K562 (cell line): Measurements from ENCODE around the gene ARMH1. TPM values are rescaled to one million over a fixed set of nuclear protein-coding genes. Genes with fewer than 3 reads are reported as not detected.

ENCODE experiments used
- ATAC-seq: fragments of 200-7000 bp; cut with Tn5 transposase; 3 replicates; pipeline ENCODE4 v1.9.1; 2020; ENCODE audit warnings: moderate library complexity
- BruUV-seq: library from RNA; stranded (reverse); fragments of 400-500 nt; replicated peaks from 2 replicates; lab custom pipeline; 2021; lab: Mats Ljungman, UMichigan
- CTCF ChIA-PET: fragments of 300-600 bp; formaldehyde crosslinking; extraction: SDS; loops from one replicate; lab custom pipeline; 2021; ENCODE audit warnings: low intra/inter-chr PET ratio; lab: Yijun Ruan, JAX
- POLR2A ChIA-PET: fragments of 300-600, 350-650 bp; sonication (Branson Sonifier 250); formaldehyde crosslinking; extraction: SDS; loops from one replicate; lab custom pipeline; 2021; ENCODE audit warnings: antibody characterized with exemption, inconsistent platforms; lab: Yijun Ruan, JAX
- DNase-seq, 4 experiments: peaks; one replicate each; pipeline versions ENCODE4 v3.0.0 to v3.0.0-alpha.2; 2011 to 2018; ENCODE audit warnings: low spot score in 3 of 4, mixed read lengths in 3 of 4; ENCODE audit errors: extremely low read depth in 1 of 4
- FAIRE-seq: peaks from 2 replicates; lab custom pipeline; 2011; peaks lifted over from hg19 to GRCh38; lab: Jason Lieb, UNC
- H2AFZ ChIP-seq: 2 replicates; pipeline ENCODE4 v1.6.0; 2011; ENCODE audit warnings: low read depth, low read length, control low read depth, inconsistent platforms
- H3K27ac ChIP-seq: fragments of 200-600 bp; 3 replicates; pipeline ENCODE4 v1.8.0; 2011; ENCODE audit warnings: low read depth, mild to moderate bottlenecking, control low read depth, inconsistent platforms, low read length, moderate library complexity, mixed read lengths; ENCODE audit errors: extremely low read depth
- H3K27me3 ChIP-seq, 2 experiments: fragments of 300-600 bp in 1 of 2; 2 replicates in 1 of 2; 3 replicates in 1 of 2; pipeline versions ENCODE4 v1.6.0 to v1.8.0; 2011; ENCODE audit warnings: inconsistent platforms in 2 of 2, low read length in 2 of 2, mild to moderate bottlenecking in 1 of 2, mixed read lengths in 1 of 2, moderate library complexity in 1 of 2; ENCODE audit not compliant: control insufficient read depth in 2 of 2, insufficient read depth in 2 of 2
- H3K36me3 ChIP-seq: fragments of 300-600 bp; 3 replicates; pipeline ENCODE4 v1.8.0; 2011; ENCODE audit warnings: mild to moderate bottlenecking, low read length, inconsistent platforms; ENCODE audit not compliant: control insufficient read depth, insufficient read depth
- H3K4me1 ChIP-seq, 2 experiments: fragments of 200-600 bp in 1 of 2; replicated peaks in 1 of 2; 2 replicates in 1 of 2; 3 replicates in 1 of 2; pipeline versions ENCODE4 v1.5.1 to v1.8.0; 2011; ENCODE audit warnings: inconsistent platforms in 2 of 2, low read length in 2 of 2, mild to moderate bottlenecking in 1 of 2, mixed read lengths in 1 of 2, moderate library complexity in 1 of 2; ENCODE audit not compliant: control insufficient read depth in 2 of 2, insufficient read depth in 2 of 2
- H3K4me2 ChIP-seq: 2 replicates; pipeline ENCODE4 v1.6.1; 2011; ENCODE audit warnings: low read length, control low read depth, inconsistent platforms, mixed read lengths; ENCODE audit not compliant: insufficient read depth
- H3K4me3 ChIP-seq: fragments of 200-600 bp; sonication (generic), shearing (Covaris generic); 2 replicates; pipeline ENCODE4 v1.5.1; 2016; ENCODE audit warnings: control low read depth, inconsistent platforms
- H3K79me2 ChIP-seq: fragments of 200-600 bp; 3 replicates; pipeline ENCODE4 v1.8.0; 2011; ENCODE audit warnings: low read length, inconsistent platforms; ENCODE audit not compliant: control insufficient read depth, insufficient read depth
- H3K9ac ChIP-seq, 2 experiments: 2 replicates each; pipeline versions ENCODE4 v1.6.0 to v1.6.1; 2011; ENCODE audit warnings: low read depth in 2 of 2, low read length in 2 of 2, control low read depth in 1 of 2, inconsistent platforms in 1 of 2, mild to moderate bottlenecking in 1 of 2, mixed read lengths in 1 of 2; ENCODE audit not compliant: insufficient read depth in 1 of 2
- H3K9me1 ChIP-seq: one replicate; pipeline ENCODE4 v1.6.0; 2011; ENCODE audit warnings: inconsistent platforms, mild to moderate bottlenecking, low read length, moderate library complexity; ENCODE audit not compliant: control insufficient read depth, insufficient read depth
- H3K9me3 ChIP-seq: replicated peaks from 2 replicates; pipeline ENCODE4 v1.5.1; 2011; ENCODE audit warnings: low read depth, low read length, inconsistent platforms; ENCODE audit not compliant: control insufficient read depth, insufficient read depth
- H4K20me1 ChIP-seq: replicated peaks from 2 replicates; pipeline ENCODE4 v1.6.1; 2011; ENCODE audit warnings: low read length, inconsistent platforms, mixed read lengths; ENCODE audit not compliant: control insufficient read depth, insufficient read depth
- CBFA2T3 ChIP-seq: fragments of 450-650 bp; IDR thresholded peaks from 2 replicates; pipeline ENCODE4 v1.6.1; 2017
- CEBPB ChIP-seq: fragments of 450-650 bp; IDR thresholded peaks from 2 replicates; pipeline ENCODE4 v1.6.1; 2016; ENCODE audit warnings: missing genetic modification characterization, missing compliant biosample characterization
- CHD2 ChIP-seq: IDR thresholded peaks from 2 replicates; pipeline ENCODE4 v1.6.1; 2011; ENCODE audit warnings: low read depth, low read length
- CTBP1 ChIP-seq: fragments of 450-650 bp; IDR thresholded peaks from 2 replicates; pipeline ENCODE4 v1.6.1; 2016; ENCODE audit warnings: borderline replicate concordance
- DPF2 ChIP-seq: fragments of 450-650 bp; IDR thresholded peaks from 2 replicates; pipeline ENCODE4 v1.6.1; 2016
- EGR1 ChIP-seq: fragments of 450-650 bp; conservative IDR thresholded peaks from 2 replicates; pipeline ENCODE4 v1.6.1; 2017; ENCODE audit warnings: mild to moderate bottlenecking
- GATA2 ChIP-seq: sonication (generic); formaldehyde crosslinking; IDR thresholded peaks from 2 replicates; pipeline ENCODE4 v1.4.0; 2020; ENCODE audit warnings: mild to moderate bottlenecking, missing genetic modification reagents
- HDAC2 ChIP-seq: fragments of 450-650 bp; IDR thresholded peaks from 2 replicates; pipeline ENCODE4 v1.6.1; 2016; ENCODE audit warnings: mild to moderate bottlenecking
- HNRNPUL1 ChIP-seq: fragments of 200-400 bp; formaldehyde crosslinking; IDR thresholded peaks from 2 replicates; pipeline ENCODE4 v1.6.1; 2017; ENCODE audit warnings: low read length
- KDM1A ChIP-seq, 2 experiments: fragments of 450-650 bp; IDR thresholded peaks; 2 replicates each; pipeline ENCODE4 v1.6.1; 2016; ENCODE audit warnings: mild to moderate bottlenecking in 2 of 2
- KDM4B ChIP-seq, 2 experiments: fragments of 450-650 bp in 1 of 2; sonication (generic) in 1 of 2; IDR thresholded peaks; 2 replicates each; pipeline ENCODE4 v1.6.1; 2016 to 2017; ENCODE audit warnings: borderline replicate concordance in 2 of 2, antibody characterized with exemption in 1 of 2, low read depth in 1 of 2, mild to moderate bottlenecking in 1 of 2
- L3MBTL2 ChIP-seq: fragments of 450-650 bp; IDR thresholded peaks from 2 replicates; pipeline ENCODE4 v1.6.1; 2016; ENCODE audit warnings: mild to moderate bottlenecking, moderate library complexity
- NCOR1 ChIP-seq: fragments of 450-650 bp; IDR thresholded peaks from 2 replicates; pipeline ENCODE4 v1.6.1; 2016; ENCODE audit warnings: mild to moderate bottlenecking, moderate library complexity
- NFIC ChIP-seq: fragments of 450-650 bp; IDR thresholded peaks from 2 replicates; pipeline ENCODE4 v1.6.1; 2017; ENCODE audit warnings: mild to moderate bottlenecking, inconsistent platforms
- RBM22 ChIP-seq: fragments of 200-400 bp; formaldehyde crosslinking; IDR thresholded peaks from 2 replicates; pipeline ENCODE4 v1.6.1; 2018; ENCODE audit warnings: low read length, low read depth; ENCODE audit not compliant: poor library complexity, severe bottlenecking
- RCOR1 ChIP-seq, 2 experiments: IDR thresholded peaks; 2 replicates each; pipeline ENCODE4 v1.6.1; 2012; ENCODE audit warnings: low read depth in 2 of 2, low read length in 2 of 2, borderline replicate concordance in 1 of 2, improper control_type of control experiment in 1 of 2
- SMARCA4 ChIP-seq: fragments of 450-650 bp; IDR thresholded peaks from 2 replicates; pipeline ENCODE4 v1.6.1; 2016
- TEAD2 ChIP-seq: fragments of 450-650 bp; IDR thresholded peaks from 2 replicates; pipeline ENCODE4 v1.6.1; 2016; ENCODE audit warnings: missing genetic modification characterization, control low read depth, missing compliant biosample characterization
- THRAP3 ChIP-seq: fragments of 450-650 bp; IDR thresholded peaks from 2 replicates; pipeline ENCODE4 v1.6.1; 2016; ENCODE audit warnings: mild to moderate bottlenecking, inconsistent platforms, borderline replicate concordance
- ZBTB17 ChIP-seq: fragments of 450-650 bp; formaldehyde crosslinking; IDR thresholded peaks from 2 replicates; pipeline ENCODE4 v1.4.0; 2020; ENCODE audit warnings: mild to moderate bottlenecking
- ZBTB7A ChIP-seq: IDR thresholded peaks from 2 replicates; pipeline ENCODE4 v1.6.1; 2011; ENCODE audit warnings: low read depth, mild to moderate bottlenecking, low read length, moderate library complexity, borderline replicate concordance; ENCODE audit not compliant: control insufficient read depth
- whole genome bisulfite sequencing: fragments of 100-300 bp; shearing (Covaris generic); methylation state at CpG from one replicate; pipeline ENCODE4 v1.1.6; 2016; ENCODE audit warnings: low coverage, mixed read lengths; ENCODE audit not compliant: insufficient coverage; ENCODE audit errors: missing lambda C conversion rate; 5-methylcytosine and 5-hydroxymethylcytosine counted together
- in situ Hi-C: fragments of 300-500 bp; cut with MboI; formaldehyde crosslinking; loops from 4 replicates; pipeline ENCODE4 v1.15.0; 2018; ENCODE audit warnings: inconsistent platforms, mixed read lengths
- intact Hi-C: fragments of 100-400 bp; cut with micrococcal nuclease; formaldehyde crosslinking; loops from 2 replicates; pipeline ENCODE4 v1.14.2; 2022
- polyA plus RNA-seq, 8 experiments: library from polyadenylated mRNA; depleted of rRNA in 4 of 8; stranded (reverse) in 5 of 8; unstranded in 3 of 8; fragments of >200 nt; fragmentation: Nextera tagmentation in 2 of 8; fragmentation: Illumina TruSeq in 1 of 8; extraction: Ambion mirVana in 2 of 8; extraction: Trizol in 1 of 8; gene quantifications; 2 replicates each; pipeline versions ENCODE4 v1.2.1 to v1.2.3, GENCODE V29; 2011 to 2014; ENCODE audit warnings: inconsistent platforms in 1 of 8, missing spikeins in 1 of 8
- total RNA-seq, 7 experiments: library from RNA; depleted of rRNA in 6 of 7; stranded (reverse); fragments of >200 nt in 6 of 7; fragmentation: Illumina TruSeq in 2 of 7; extraction: Trizol in 2 of 7; gene quantifications; 2 replicates each; pipeline versions ENCODE4 v1.2.1 to v1.2.3, GENCODE V29; 2011 to 2021; ENCODE audit warnings: low replicate concordance in 1 of 7
- TF ChIP-seq, protein P1 (sequence below): fragments of 200-400 bp; formaldehyde crosslinking; IDR thresholded peaks from 2 replicates; pipeline ENCODE4 v1.6.1; 2017; ENCODE audit warnings: mild to moderate bottlenecking, low read depth, low read length, moderate library complexity
- TF ChIP-seq, protein P2 (sequence below), 2 experiments: fragments of 450-650 bp in 1 of 2; sonication (generic) in 1 of 2; formaldehyde crosslinking; conservative IDR thresholded peaks; 2 replicates each; pipeline versions ENCODE4 v1.4.0 to v1.8.1; 2020 to 2022; ENCODE audit warnings: mild to moderate bottlenecking in 1 of 2, missing genetic modification reagents in 1 of 2

ARMH1 gene
- total and polyA plus RNA-seq, 9 of the 15 experiments (the other 6 are each of a cell fraction or from before 2014, with no cell fraction given), result 0.41 TPM; not detected in 8

DNA sequence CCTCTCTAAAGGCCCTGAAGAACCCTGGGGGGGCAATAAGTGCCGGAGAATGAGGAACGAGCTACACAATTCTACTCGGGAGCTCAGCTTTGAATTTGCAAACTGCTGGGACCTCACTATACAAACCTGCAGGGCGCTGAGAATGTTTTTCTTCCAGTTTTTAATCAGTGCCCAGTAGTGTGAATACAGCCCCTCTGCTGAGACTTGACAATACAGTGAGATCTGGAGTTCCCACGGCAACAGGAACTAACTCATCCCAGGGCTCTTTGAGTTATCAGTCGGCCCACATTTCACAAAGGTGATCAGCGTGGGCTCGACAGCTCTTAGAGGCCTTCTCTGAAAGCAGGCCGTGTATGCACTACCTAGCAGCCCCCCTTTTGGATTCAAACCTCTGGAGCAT, 41.9 kb upstream of the ARMH1 start:
- Histone ChIP-seq H3K9me3 (no peaks in the 10 kb centered on the region), H3K9me1 (peaks cover 8% of the 10 kb centered on the region), H3K4me1 (peaks cover 57 to 67% of the 10 kb centered on the region in 2 experiments; a peak in 4 of 5 replicates), H3K4me2 (peak overlapping the region; percentile 76), H2AFZ (peak overlapping the region; percentile 35), H3K9ac (peak overlapping the region; percentile 83 to 92), H3K27me3 (no peaks in the 10 kb centered on the region), H3K27ac (peak overlapping the region; percentile 90), H3K36me3 (peaks cover 48% of the 10 kb centered on the region), H3K79me2 (peaks cover 31% of the 10 kb centered on the region), H3K4me3 (peak overlapping the region; percentile 78), H4K20me1 (peaks cover 4% of the 10 kb centered on the region; the same call in 1 of the 2 replicates)
- DNase-seq (peak; percentile 69 to 92 (median 78)), ATAC-seq (peak; percentile 73), FAIRE-seq (peak; percentile 87)
- TSS peak; percentile 64 for BruUV-seq
- WGBS, result 0% methylated on average over 9 of the region's 9 CpGs
- in situ Hi-C loops, result no loop called here
- ChIA-PET POLR2A (interaction anchor here (0.6 to 21.3 kb wide), 18 partner anchors 12 to 857 kb away, joined by 3 to 328 read pairs (median 4); partner anchors contain the start of genes ARMH1, RNU5D-1 and TMEM53), CTCF (no interaction called here)
- intact Hi-C loops, result loop anchor here (10.0 kb wide), 1 partner anchor 172 kb away; the partner anchor contains the start of genes BTBD19, DYNLT4 and PLK3
- no peak for TF ChIP-seq THRAP3
- 0 out of 4 replicates have a peak, but pooled peaks of 1 of the 2 experiments have one; percentile 21 for TF ChIP-seq RCOR1 (IDR thresholded peaks at IDR 0.05; ENCODE audit: borderline replicate concordance in 1 of 2, low read depth in 2 of 2, low read length in 2 of 2)
- peak; percentile 49; the same call in 1 of the 2 replicates for TF ChIP-seq SMARCA4
- TF ChIP-seq GATA2 (CRISPR knock-in tag), result no peak
- TF ChIP-seq ZBTB17 (CRISPR knock-in tag), result no peak
- TF ChIP-seq NCOR1, result peak; percentile 47; the same call in 1 of the 2 replicates
- TF ChIP-seq, protein P1, sequence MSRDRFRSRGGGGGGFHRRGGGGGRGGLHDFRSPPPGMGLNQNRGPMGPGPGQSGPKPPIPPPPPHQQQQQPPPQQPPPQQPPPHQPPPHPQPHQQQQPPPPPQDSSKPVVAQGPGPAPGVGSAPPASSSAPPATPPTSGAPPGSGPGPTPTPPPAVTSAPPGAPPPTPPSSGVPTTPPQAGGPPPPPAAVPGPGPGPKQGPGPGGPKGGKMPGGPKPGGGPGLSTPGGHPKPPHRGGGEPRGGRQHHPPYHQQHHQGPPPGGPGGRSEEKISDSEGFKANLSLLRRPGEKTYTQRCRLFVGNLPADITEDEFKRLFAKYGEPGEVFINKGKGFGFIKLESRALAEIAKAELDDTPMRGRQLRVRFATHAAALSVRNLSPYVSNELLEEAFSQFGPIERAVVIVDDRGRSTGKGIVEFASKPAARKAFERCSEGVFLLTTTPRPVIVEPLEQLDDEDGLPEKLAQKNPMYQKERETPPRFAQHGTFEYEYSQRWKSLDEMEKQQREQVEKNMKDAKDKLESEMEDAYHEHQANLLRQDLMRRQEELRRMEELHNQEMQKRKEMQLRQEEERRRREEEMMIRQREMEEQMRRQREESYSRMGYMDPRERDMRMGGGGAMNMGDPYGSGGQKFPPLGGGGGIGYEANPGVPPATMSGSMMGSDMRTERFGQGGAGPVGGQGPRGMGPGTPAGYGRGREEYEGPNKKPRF, result no peak
- TF ChIP-seq, protein P2, sequence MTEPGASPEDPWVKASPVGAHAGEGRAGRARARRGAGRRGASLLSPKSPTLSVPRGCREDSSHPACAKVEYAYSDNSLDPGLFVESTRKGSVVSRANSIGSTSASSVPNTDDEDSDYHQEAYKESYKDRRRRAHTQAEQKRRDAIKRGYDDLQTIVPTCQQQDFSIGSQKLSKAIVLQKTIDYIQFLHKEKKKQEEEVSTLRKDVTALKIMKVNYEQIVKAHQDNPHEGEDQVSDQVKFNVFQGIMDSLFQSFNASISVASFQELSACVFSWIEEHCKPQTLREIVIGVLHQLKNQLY (CRISPR knock-in tag; conservative IDR thresholded peaks at IDR 0.05), result no peak
- 0 out of 2 replicates have a peak, but pooled peaks have one; percentile 22 for TF ChIP-seq HDAC2
- TF ChIP-seq TEAD2 (tag), result no peak
- no peak for TF ChIP-seq CEBPB (tag)
- TF ChIP-seq KDM1A (IDR thresholded peaks at IDR 0.05), result peak in 1 of 2 experiments; percentile 55; a peak in 1 of 4 replicates
- peak; percentile 41; the same call in 1 of the 2 replicates for TF ChIP-seq CTBP1
- no peak for TF ChIP-seq KDM4B (IDR thresholded peaks at IDR 0.05; ENCODE audit: borderline replicate concordance in 2 of 2, low read depth in 1 of 2)
- TF ChIP-seq RBM22, result no peak
- TF ChIP-seq ZBTB7A, result 0 out of 2 replicates have a peak, but pooled peaks have one; percentile 54
- peak; percentile 81 for TF ChIP-seq CBFA2T3
- TF ChIP-seq DPF2, result peak; percentile 72
- TF ChIP-seq HNRNPUL1, result no peak
- TF ChIP-seq EGR1, result peak; percentile 66
- TF ChIP-seq L3MBTL2, result peak; percentile 22; the same call in 1 of the 2 replicates
- 0 out of 2 replicates have a peak, but pooled peaks have one; percentile 12 for TF ChIP-seq CHD2
- TF ChIP-seq NFIC, result peak; percentile 25; the same call in 1 of the 2 replicates
